GM21717 (cell line): ENCODE measurements around the gene HOXC13.

ENCODE experiments used
- ATAC-seq: cut with Tn5 transposase; IDR thresholded peaks from one replicate; pipeline ENCODE4 v1.9.1; 2021; ENCODE audit warnings: mild to moderate bottlenecking, moderate library complexity; ENCODE audit not compliant: unreplicated experiment

The HOXC13 gene

DNA sequence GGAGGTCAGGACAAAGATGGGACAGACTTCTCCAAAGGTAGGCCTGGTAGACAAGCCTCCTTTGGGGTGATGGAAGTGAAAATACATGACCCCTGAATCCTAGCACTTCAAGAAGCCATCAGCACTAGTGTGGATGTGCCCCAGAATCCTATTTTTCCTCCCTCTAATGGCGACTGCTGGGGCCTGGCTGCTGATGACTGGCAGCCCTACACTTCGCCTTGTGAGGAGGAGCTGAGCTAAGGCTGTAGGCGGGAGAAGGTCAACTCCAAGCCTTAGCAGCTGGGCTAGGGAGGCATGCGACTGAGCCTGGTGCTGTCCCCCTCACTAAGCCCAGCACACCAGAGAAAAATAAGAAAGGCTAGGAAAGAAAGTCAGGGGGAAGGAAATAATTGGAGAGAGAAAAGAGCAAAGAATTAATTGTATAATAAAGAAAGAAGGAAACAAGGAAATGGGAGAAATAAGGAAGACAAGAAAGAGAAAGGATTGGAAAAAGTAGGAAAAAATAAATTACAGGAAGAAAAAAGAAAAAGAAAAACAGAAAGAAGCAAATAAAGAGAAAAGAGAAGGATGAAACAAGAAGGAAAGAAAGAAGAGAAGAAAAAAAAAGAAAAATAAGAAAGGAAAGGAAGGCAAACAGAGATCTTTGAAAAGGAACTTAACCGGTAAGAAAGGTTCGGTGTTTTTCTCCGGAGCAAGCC is 41.6 kb downstream of the HOXC13 start:
- no peak for ATAC-seq

DNA sequence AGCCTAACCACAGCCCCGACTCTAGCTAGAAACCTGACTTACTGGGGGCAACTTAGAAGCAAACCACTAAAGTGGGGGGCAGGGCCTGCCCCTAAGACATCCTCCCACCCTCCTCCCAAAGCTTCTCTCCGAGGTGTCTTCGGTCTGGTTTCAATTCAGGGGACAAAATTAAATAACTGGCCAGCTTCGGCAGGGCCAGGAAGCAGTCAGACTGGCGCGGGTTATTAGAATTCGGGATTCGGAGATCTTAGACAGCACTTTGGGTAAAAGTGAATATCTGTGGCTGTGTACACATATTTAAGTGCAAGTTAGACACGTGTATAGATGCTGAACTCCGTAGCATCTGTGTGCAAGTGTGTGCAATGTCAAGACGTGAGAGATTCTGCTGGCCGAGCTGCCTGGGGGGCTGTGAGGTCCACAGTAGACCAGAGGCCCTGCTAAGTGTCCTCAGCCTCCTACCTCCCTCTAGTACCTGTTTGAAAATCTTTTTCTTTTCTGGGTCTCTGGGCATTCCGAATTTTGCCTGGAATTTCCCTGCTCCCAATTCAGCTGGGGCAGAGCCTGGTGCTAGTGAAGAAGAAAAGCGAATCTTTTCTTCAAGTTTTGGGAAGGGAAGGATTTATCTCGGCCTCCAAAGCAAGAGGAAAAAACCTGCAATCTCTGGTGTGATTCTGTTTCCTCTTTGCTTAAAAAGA is 42.3 kb downstream of the HOXC13 start:
- no peak for ATAC-seq

DNA sequence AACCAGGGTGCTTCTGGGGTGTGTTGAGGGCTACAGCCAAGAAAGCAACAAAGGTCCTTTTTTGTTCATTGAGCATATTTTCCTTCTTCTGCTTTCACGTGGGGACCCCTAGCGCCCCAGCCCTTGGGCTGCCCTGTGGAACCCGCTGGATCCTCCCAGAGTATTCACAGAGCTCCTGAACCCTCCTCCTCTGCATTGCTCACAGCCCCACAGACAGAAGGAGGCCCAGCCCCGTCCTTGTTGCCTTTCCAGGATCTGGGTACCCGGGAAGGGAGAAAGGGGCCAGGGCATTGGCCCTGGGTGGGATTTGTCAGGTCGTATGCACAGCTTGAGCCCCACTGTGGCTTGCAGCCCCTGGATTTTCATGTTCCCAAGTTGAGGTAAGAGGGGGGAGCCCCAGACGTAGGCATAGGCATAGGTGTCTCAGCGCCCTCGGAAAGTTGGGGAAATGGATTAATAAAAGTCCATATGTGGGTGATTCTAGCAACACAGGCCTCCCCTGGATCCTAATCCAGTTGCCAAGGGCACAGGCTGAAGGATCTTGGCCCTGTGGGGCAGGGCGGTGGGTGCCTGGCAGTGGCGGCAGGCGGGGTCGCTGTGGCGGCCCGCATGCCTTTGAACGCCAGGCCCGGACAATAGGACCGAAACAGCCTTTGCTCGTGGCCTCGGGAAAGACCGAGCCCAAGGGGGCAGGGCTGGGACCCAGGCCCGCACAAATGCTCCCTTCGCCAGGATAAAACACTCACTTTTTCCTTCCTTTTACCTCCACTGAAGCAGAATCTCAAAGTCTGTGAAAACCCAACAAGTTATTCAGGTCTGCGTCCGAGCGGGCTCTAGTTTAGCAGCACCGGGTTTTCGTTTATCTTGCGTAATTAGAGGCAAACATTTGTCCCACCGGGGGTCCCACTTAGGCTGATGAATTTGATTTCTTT is 43.3 kb downstream of the HOXC13 start:
- ATAC-seq = no peak

DNA sequence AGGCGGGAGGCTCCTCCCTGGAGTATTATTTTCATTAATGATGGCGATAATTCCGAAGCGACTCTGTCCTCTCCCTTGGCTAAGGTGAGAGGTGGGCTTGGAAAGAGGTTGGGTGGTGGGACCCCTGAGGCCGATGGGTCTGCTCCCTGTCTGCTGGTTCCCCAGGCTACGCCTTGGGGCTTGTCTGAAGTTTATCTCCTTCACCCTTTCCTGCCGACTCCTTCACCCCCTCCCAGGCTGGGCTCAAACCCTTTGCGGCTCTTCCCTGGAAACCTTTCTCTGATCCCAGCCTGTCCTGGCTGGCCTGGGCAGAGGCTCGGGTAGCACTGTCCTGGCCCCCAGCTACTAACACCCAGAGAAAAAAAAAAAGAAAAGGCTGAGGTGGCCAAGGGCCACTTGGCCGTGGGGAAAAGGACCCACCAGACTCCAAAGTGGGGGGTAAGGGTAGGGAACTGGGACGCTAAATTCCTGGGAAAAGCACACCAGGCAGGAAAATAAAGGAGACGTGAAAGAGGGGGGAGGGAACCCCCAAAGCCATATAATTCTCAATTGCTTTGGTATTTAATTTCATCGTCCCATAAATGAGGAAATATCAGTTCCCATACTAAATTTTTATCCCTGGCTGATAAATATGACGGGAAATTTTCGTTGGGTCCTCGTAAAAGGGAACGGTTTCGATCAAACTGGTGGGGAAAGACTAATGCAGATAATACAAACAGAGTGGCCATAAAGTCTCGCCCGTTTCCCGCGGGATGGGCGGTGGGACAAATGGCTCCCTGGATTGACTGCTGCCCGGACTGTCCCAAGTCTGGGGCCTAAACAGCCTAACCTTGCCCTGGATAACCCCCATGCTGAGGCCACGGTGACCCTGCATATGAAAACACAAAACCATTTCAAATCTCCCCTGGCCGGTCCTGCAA is 44.3 kb downstream of the HOXC13 start:
- no peak for ATAC-seq

DNA sequence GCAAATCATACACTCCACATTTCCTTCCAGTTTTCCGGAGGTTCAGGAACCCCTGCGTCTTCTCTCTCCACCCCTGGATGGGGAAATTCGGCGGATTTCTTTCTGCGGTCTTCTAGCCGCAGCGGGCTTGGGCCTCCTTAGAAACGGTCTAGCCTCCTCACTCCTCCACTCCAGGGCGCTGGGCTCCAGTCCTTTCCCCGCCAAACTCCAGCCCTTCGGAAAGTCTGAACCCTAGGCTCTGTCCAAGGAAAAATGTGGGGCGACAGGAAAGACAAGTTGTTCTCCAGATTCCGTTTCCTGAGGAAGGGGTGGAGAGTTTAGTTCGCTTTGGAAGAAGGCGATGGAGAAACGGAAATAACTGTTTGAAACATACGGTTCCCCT is 44.9 kb downstream of the HOXC13 start:
- no peak for ATAC-seq

DNA sequence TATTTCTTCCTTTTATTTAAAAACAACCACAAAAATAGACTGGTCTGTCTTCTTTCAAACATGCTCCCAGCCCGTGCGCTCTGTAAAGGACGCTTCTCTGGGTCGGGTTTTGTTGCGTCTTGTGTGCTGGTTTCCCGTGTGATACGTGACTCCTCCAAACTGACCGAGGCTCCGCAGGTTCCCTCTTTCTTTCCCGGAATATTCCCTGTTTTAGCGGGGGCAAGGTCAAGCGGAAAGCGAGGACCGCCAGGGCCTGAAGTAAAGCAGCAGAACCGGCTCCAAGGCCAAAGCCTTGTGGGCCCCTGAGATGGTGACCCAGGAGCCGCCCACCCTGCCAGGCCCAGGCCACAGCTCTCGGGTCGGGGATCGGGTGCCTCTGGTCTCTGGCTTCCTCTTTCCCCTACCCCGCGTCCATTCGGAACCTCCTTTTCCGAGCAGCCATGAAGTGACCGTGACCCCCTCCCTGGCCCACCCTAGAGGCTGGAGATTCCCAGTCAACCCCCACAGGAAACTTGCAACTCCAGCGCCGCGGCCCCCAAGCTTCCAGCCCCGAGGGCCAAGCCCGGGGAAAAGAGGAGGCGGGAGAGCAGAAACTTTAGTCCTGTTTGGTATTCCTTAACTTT is 45.4 kb downstream of the HOXC13 start:
- no peak for ATAC-seq

DNA sequence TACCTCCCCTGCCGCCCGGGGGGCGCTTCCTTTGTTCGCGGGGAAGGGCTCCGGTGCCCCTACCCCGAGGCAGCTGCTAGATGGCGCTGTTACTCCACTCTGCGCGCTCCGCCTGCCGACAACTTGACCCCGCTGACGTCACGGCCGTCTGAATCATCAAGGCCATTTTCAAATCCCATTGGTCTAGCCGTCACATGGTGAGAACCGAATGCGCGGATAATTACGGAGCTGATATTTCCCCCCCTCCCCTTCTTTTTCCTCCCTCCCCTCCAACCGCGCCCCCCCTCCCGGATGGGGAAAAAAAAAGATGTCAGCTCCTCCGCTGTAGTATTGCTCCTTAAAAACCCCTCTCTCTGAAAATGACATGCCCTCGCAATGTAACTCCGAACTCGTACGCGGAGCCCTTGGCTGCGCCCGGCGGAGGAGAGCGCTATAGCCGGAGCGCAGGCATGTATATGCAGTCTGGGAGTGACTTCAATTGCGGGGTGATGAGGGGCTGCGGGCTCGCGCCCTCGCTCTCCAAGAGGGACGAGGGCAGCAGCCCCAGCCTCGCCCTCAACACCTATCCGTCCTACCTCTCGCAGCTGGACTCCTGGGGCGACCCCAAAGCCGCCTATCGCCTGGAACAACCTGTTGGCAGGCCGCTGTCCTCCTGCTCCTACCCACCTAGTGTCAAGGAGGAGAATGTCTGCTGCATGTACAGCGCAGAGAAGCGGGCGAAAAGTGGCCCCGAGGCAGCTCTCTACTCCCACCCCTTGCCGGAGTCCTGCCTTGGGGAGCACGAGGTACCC is 46.5 kb downstream of the HOXC13 start, which contains the start of gene HOXC10:
Gene HOXC10 (plus strand): TSS at position 246 of the 791 bp plus-strand sequence. CDS start 114 bp downstream, at position 360.
- no peak for ATAC-seq

DNA sequence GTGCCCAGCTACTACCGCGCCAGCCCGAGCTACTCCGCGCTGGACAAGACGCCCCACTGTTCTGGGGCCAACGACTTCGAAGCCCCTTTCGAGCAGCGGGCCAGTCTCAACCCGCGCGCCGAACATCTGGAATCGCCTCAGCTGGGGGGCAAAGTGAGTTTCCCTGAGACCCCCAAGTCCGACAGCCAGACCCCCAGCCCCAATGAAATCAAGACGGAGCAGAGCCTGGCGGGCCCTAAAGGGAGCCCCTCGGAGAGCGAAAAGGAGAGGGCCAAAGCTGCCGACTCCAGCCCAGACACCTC is 47.0 kb downstream of the HOXC13 start:
- no peak for ATAC-seq

DNA sequence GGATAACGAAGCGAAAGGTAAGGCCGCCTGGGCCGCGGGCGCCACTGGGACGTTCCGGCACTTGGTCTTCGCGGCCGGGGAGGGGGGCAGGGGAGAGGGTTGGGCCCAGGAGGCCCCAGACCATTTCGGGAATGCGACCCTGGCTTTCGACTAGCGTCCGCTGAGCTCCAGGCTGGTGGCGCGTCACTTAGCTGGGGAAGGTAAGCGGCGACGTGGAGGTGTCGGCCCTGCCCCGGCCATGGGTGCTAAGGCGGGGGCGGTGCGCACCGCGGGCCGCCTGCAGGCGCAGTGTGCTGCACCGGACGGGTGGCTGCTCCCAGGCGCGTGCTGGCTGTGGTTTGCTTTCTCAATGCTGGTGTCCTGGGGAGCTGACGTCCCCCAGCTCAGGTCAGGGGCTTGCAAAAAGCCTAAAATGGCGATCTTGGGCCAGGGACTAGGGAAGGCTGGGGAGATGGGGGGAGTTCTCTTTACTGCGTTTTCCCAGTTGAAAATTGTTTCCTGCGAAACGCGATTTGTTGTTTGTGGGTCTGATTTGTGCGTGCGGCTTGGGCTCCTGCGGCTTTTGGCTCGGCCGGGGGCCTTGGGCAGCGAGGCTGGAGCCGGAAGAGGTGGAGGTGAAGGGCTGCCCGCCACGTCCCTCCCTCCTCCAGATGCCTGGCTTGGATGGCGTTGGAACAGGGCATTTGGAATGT is 47.5 kb downstream of the HOXC13 start:
- ATAC-seq = no peak

DNA sequence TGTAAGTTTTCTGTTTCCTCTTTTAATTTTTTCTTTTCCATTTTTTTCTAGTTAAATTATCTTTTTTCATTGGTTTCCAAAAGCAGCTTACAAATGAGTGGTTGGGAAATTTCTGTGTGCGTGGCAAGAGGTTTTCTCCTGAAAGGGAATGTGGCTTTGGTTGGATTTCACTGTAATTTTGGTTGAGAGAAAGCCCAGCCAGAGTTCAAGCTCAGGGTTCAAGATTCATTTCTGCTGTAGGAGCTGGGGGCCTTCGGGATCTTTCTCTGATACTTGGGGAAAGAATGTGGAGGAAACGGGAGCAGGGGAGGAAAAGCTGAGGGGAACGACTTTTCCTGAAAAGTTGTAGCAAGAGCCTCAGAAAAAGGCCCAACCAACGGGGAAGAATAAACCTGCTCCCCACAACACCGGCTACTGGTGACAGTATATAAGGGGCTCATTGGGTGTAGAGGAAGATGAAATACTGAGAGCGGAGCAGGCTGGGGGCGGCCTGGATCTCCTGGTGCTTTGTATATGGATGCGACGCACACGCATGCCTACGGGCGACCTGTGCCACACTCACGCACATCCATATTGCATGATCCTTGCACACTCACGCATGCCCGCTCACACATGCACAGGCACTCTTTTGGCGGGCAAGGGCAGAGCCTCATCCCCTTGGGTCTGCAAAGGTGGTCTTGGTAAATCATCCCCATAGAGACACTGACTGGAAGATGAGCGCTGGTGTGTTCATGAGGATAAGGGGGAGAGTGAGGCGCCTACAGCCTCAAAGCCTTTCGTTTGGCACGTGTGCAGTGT is 48.3 kb downstream of the HOXC13 start:
- no peak for ATAC-seq

DNA sequence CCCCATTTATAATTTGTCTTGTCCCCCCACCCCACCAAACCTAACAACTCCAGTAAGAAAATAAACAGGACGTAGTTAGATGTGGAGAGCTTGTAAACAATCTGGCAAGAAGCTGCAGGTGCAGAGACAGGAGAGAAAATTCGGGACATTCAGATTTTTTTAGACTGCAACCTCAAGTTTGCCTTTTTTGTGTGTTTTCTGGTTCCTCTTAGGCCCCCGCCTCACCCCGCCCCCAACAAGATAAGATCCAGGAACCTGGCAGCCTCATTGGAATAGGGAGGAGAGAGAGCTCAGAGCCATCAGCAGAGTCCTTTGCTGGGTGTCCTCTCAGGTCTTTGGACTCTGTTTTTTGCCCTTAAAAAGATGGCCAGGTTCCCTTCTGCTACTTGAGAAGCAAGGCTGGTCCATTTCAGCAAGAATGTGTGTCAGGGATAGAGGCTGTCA is 49.2 kb downstream of the HOXC13 start:
- ATAC-seq = no peak

DNA sequence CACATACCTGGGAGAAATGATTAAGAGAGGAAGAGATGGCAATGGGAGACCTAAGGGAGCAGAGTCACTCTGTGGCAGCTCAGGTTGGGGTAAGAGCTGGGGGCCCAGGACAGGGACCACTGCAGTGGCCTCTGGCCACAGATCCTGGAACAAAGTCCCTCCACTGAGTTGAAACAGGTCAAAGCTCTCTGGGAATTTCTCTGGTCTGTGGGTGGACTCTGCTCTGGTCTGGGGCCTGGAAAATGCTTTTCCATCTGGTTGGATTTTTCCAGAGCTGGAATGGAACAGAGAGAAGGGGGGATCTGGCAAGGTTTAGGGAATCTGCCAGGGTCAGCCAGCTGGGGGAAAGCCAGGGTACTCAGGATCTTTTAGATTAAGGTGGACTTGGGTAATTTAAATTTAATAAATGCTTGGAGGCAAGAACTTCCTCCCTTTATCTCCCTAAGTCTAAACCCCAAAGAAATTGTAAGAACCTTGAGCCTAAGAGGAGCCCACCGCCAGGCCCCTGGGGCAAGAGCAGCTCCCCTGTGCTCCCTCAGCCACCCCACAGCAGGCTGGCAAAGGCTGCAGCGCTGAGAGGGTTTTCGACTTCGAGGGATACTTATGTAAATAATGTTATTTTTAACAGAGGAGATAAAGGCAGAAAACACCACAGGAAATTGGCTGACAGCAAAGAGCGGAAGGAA is 50.1 kb downstream of the HOXC13 start:
- no peak for ATAC-seq

DNA sequence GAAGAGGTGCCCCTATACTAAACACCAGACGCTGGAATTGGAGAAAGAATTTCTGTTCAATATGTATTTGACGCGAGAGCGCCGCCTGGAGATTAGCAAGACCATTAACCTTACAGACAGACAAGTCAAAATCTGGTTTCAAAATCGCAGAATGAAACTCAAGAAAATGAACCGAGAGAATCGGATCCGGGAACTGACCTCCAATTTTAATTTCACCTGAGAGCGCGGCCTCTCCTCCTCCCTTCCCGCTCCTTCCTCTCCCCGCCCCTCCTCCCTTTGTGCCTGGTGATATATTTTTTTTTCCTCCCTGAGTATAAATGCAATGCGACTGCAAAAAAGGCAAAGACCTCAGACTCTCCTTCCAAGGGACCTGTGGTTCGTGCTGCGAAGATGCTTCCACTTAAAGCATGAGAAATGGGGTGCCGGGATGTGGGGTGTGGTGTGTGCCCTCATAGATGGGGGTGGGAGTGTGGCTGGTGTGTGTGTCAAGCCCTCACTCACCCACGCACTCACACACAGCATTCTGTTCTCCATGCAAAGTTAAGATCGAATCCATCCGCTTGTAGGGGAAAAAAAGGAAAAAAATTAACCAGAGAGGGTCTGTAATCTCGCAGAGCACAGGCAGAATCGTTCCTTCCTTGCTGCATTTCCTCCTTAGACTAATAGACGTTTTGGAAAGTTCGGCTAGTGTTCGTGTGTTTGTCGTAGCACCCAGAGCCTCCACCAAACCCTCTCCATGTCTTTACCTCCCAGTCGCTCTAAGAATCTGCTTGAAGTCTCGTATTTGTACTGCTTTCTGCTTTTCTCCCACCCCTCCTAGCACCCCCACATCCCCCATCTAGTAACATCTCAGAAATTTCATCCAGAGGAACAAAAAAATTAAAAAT is 50.8 kb downstream of the HOXC13 start:
- ATAC-seq = no peak

DNA sequence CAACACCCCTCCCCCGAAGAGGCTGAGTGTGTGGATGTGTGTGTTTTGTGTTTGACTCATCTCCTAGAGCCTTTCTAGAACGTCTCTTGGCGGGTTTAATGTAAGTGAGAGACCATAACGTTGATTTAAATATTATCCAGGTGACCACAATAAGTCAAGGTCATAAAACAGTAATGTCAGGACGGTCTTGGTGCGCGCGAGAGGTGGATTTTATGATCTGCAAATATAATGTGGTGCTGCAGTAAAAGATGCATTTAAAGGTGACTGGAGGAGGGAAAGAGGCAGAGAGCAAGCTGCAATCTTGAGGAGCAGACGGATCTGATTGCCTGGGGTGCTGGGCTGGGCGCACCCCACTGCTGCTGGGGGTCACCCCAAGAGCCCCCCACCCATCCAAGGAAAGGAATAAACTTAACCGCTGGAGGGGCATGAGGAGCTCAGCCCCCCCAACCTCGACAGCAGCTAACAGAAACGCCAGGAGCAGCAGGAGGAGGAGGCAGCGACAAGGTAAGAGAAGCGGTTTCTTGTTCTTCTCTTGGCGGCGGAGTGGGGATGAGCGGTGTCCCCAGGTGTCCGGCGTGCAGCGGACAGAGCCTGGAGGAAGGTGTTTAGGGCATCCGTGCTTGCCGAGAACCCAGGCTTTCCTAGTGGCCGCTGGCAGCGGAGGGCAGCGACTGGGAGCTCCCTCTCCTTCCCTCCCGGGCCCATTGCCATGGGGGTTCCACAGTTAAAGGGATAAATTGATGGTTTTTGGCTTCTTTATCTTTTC is 51.9 kb downstream of the HOXC13 start:
- ATAC-seq = no peak

DNA sequence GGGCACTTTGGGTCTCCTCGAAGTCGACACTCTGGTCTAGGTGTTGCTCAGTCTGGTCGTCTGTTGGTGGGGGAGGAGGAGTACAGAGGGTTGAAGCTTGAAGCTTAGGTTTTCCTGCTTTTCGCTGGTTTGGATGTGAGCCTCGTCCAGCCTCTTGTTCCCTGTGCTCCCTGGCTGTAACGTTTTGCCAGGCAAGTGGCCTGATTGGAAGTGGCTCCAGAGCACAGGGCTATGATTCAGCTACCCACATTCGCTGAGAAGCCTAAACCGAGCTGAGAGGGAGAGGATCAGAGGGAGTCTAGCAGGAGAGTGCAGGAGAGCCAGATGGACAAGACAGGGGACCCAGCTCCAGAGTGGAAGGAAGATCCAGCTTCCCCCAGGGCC is 52.4 kb downstream of the HOXC13 start:
- no peak for ATAC-seq
